ENCODE results near the gene CDK8.

CDK8 gene

GRCh38 chr13:26425443-26426358 lies 171.8 kb downstream of the CDK8 start:
- TF ChIP-seq Cebpa-rat (IDR thresholded peaks at IDR 0.05): no peak
- Histone ChIP-seq H3K27me3 (no peaks in the 10 kb centered on the region), H3K4me1 (no peaks in the 10 kb centered on the region), H3K4me2 (no peak overlapping the region), H4K20me1 (no peaks in the 10 kb centered on the region), H3K27ac (no peak overlapping the region), H3K36me3 (no peaks in the 10 kb centered on the region), H3K9me3 (replicated peaks in 1 of 11) (no peaks in the 10 kb centered on the region), H3K4me3 (no peak overlapping the region), H3K9ac (no peak overlapping the region)

DNA sequence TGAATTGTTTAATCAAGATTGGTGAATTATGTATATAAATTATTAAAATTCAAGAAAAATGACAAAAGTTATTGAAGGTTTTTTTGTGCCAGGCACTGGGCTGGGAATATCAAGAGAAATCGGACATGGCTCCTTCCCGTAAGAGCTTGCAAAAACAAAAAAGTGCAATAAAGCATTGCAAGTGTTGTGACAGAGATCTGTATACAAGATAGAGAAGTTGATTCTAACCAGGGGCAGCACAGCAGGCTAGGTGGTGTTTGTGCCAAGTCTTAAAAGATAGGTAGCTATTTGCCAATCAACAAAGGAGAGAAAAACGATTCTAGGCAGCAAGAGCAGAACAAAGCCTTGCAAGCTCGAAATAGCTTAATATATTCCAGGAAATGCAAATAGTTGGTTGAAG lies 179.8 kb downstream of the CDK8 start:
- Histone ChIP-seq H3K9ac (no peak overlapping the region), H4K20me1 (no peaks in the 10 kb centered on the region), H3K4me1 (peaks cover 0 to 9% (median 6%) of the 10 kb centered on the region in 10 experiments; a peak in 7 of 20 replicates), H3K9me3 (replicated peaks in 1 of 11) (peaks cover 38 to 45% (median 41%) of the 10 kb centered on the region in 11 experiments), H3K4me2 (no peak overlapping the region), H3K36me3 (0 out of 22 replicates have a peak, but pooled peaks cover 0 to 4% (median 0%) of the 10 kb centered on the region in 11 experiments), H3K27ac (no peak overlapping the region), H3K27me3 (no peaks in the 10 kb centered on the region), H3K4me3 (no peak overlapping the region)
- no peak for TF ChIP-seq Cebpa-rat (IDR thresholded peaks at IDR 0.05)

GRCh38 chr13:26435171-26435570 lies 181.2 kb downstream of the CDK8 start:
- Histone ChIP-seq H3K4me3 (no peak overlapping the region), H3K4me2 (no peak overlapping the region), H3K36me3 (0 out of 22 replicates have a peak, but pooled peaks cover 0 to 4% (median 0%) of the 10 kb centered on the region in 11 experiments), H3K9me3 (replicated peaks in 1 of 11) (peaks cover 41 to 51% (median 47%) of the 10 kb centered on the region in 11 experiments), H3K27me3 (no peaks in the 10 kb centered on the region), H4K20me1 (no peaks in the 10 kb centered on the region), H3K4me1 (peaks cover 0 to 9% (median 6%) of the 10 kb centered on the region in 10 experiments; a peak in 7 of 20 replicates), H3K9ac (no peak overlapping the region), H3K27ac (no peak overlapping the region)
- no peak for TF ChIP-seq Cebpa-rat (IDR thresholded peaks at IDR 0.05)

- Histone ChIP-seq H3K4me3 (peak overlapping the region in 1 of 10 experiments; percentile 19; a peak in 1 of 20 replicates), H3K9me3 (replicated peaks in 1 of 11) (peaks cover 41 to 51% (median 47%) of the 10 kb centered on the region in 11 experiments), H3K36me3 (0 out of 22 replicates have a peak, but pooled peaks cover 0 to 4% (median 0%) of the 10 kb centered on the region in 11 experiments), H3K9ac (no peak overlapping the region), H3K27ac (no peak overlapping the region), H4K20me1 (no peaks in the 10 kb centered on the region), H3K4me1 (peaks cover 0 to 9% (median 6%) of the 10 kb centered on the region in 10 experiments; a peak in 7 of 20 replicates), H3K27me3 (no peaks in the 10 kb centered on the region), H3K4me2 (no peak overlapping the region)
- no peak for TF ChIP-seq Cebpa-rat (IDR thresholded peaks at IDR 0.05)
Observed at GRCh38 chr13:26435646-26436045, 181.7 kb downstream of the CDK8 start.

- no peak overlapping the region for H3K9ac ChIP-seq
- H3K27me3 ChIP-seq: no peaks in the 10 kb centered on the region
- H3K4me3 ChIP-seq: no peak overlapping the region; a peak in 1 of 20 replicates
- no peak overlapping the region for H3K27ac ChIP-seq
- H3K9me3 ChIP-seq (replicated peaks in 1 of 11): peaks cover 41 to 51% (median 47%) of the 10 kb centered on the region in 11 experiments
- H3K4me2 ChIP-seq: no peak overlapping the region
- H4K20me1 ChIP-seq: no peaks in the 10 kb centered on the region
- no peaks in the 10 kb centered on the region; a peak in 1 of 20 replicates for H3K4me1 ChIP-seq
- H3K36me3 ChIP-seq: 0 out of 22 replicates have a peak, but pooled peaks cover 0 to 4% (median 0%) of the 10 kb centered on the region in 11 experiments
- no peak for TF ChIP-seq Cebpa-rat (IDR thresholded peaks at IDR 0.05)
Observed at GRCh38 chr13:26436914-26437313, 183.0 kb downstream of the CDK8 start.

DNA sequence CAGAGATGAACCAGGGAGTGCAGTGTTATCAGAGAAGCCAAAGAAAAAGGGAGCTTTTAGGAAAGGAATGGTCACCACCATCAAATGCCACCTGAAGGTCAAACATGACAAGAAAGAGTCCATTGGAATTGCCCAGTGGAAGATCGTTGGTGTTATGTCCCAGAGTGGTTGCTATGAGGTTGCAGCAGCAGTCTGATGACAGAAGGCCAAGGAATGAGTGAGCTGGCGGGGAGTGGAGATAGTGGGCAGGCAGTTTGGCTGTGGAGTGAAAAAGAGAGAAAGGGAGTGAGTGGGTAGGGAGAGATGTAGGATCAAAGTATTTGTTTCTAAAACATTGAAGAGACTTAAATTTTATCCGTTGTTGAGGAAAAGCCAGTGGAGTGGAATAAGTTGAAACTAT lies 186.2 kb downstream of the CDK8 start:
- Histone ChIP-seq H3K4me2 (no peak overlapping the region), H3K36me3 (0 out of 22 replicates have a peak, but pooled peaks cover 0 to 4% (median 0%) of the 10 kb centered on the region in 11 experiments), H4K20me1 (no peaks in the 10 kb centered on the region), H3K27ac (no peak overlapping the region), H3K27me3 (no peaks in the 10 kb centered on the region), H3K9me3 (replicated peaks in 1 of 11) (peaks cover 36 to 43% (median 42%) of the 10 kb centered on the region in 11 experiments), H3K4me3 (no peak overlapping the region), H3K9ac (no peak overlapping the region), H3K4me1 (no peaks in the 10 kb centered on the region)
- TF ChIP-seq Cebpa-rat (IDR thresholded peaks at IDR 0.05): no peak

DNA sequence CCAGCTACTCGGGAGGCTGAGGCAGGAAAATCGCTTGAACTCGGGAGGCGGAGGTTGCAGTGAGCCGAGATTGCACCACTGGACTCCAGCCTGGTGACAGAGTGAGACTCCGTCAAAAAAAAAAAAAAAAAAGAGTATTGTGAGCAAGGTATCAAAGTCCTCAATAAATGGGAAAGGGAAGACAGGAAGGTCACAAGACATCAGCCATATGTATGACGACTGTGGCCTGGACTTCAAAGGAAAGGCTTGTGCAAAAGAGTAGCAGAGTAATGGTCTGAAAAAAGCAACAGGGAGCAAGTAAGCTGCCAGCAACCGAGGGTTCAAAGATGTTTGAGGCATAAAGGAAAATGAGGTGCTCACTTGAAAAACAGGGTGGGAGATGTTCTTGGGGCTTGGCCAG lies 187.5 kb downstream of the CDK8 start:
- no peaks in the 10 kb centered on the region for H3K36me3 ChIP-seq
- no peak overlapping the region for H3K27ac ChIP-seq
- H4K20me1 ChIP-seq: no peaks in the 10 kb centered on the region
- no peak overlapping the region for H3K4me2 ChIP-seq
- no peak overlapping the region for H3K9ac ChIP-seq
- TF ChIP-seq Cebpa-rat (IDR thresholded peaks at IDR 0.05): no peak
- no peak overlapping the region for H3K4me3 ChIP-seq
- H3K4me1 ChIP-seq: no peaks in the 10 kb centered on the region
- H3K9me3 ChIP-seq (replicated peaks in 1 of 11): peaks cover 23 to 30% (median 28%) of the 10 kb centered on the region in 11 experiments
- no peaks in the 10 kb centered on the region for H3K27me3 ChIP-seq

- no peaks in the 10 kb centered on the region for H3K4me1 ChIP-seq
- H3K27ac ChIP-seq: no peak overlapping the region
- H3K36me3 ChIP-seq: no peaks in the 10 kb centered on the region
- no peak overlapping the region for H3K9ac ChIP-seq
- no peak overlapping the region for H3K4me3 ChIP-seq
- no peaks in the 10 kb centered on the region for H4K20me1 ChIP-seq
- H3K27me3 ChIP-seq: no peaks in the 10 kb centered on the region
- peaks cover 12 to 19% (median 18%) of the 10 kb centered on the region in 11 experiments for H3K9me3 ChIP-seq (replicated peaks in 1 of 11)
- no peak overlapping the region for H3K4me2 ChIP-seq
- no peak for TF ChIP-seq Cebpa-rat (IDR thresholded peaks at IDR 0.05)
Observed at GRCh38 chr13:26442541-26442940, 188.6 kb downstream of the CDK8 start.

GRCh38 chr13:26445092-26445491 lies 191.2 kb downstream of the CDK8 start:
- no peaks in the 10 kb centered on the region for H4K20me1 ChIP-seq
- H3K4me1 ChIP-seq: no peaks in the 10 kb centered on the region
- H3K27me3 ChIP-seq: no peaks in the 10 kb centered on the region
- no peaks in the 10 kb centered on the region for H3K36me3 ChIP-seq
- TF ChIP-seq Cebpa-rat (IDR thresholded peaks at IDR 0.05): no peak
- no peak overlapping the region for H3K27ac ChIP-seq
- no peak overlapping the region for H3K9ac ChIP-seq
- no peak overlapping the region for H3K4me2 ChIP-seq
- no peaks in the 10 kb centered on the region for H3K9me3 ChIP-seq (replicated peaks in 1 of 11)
- no peak overlapping the region for H3K4me3 ChIP-seq
